ENCODE measurements around the gene ENGASE. TPM values are rescaled to one million over a fixed set of nuclear protein-coding genes. Genes with fewer than 3 reads are reported as not detected.

ENGASE gene
- total RNA-seq, 2 donors from 2014 or later = 85.4 to 89.5 TPM

GRCh38 chr17:79085921-79086551, 11.4 kb downstream of the ENGASE start:
- DNase-seq (no peak), ATAC-seq (no peak)
- intact Hi-C loops (cut with DNase I, micrococcal nuclease) = loop anchor here (5.0 to 10.0 kb wide), 2 partner anchors 299 to 306 kb away; no protein-coding TSS in a partner anchor

GRCh38 chr17:79086609-79087427, 12.2 kb downstream of the ENGASE start:
- intact Hi-C loops (cut with DNase I, micrococcal nuclease) = loop anchor here (5.0 to 10.0 kb wide), 2 partner anchors 298 to 305 kb away; no protein-coding TSS in a partner anchor
- no peak for ATAC-seq
- no peak for DNase-seq

GRCh38 chr17:79087428-79088143, 13.0 kb downstream of the ENGASE start:
- ATAC-seq (peak; percentile 58), DNase-seq (peak in 1 of 2 donors; percentile 82)
- intact Hi-C loops (cut with DNase I, micrococcal nuclease) = loop anchor here (5.0 to 10.0 kb wide), 2 partner anchors 297 to 305 kb away; no protein-coding TSS in a partner anchor

GRCh38 chr17:79088247-79088996, 13.8 kb downstream of the ENGASE start:
- intact Hi-C loops (cut with DNase I, micrococcal nuclease) = loop anchor here (5.0 to 10.0 kb wide), 2 partner anchors 296 to 304 kb away; no protein-coding TSS in a partner anchor
- no peak for ATAC-seq
- no peak for DNase-seq

GRCh38 chr17:79088997-79089328, 14.3 kb downstream of the ENGASE start:
- intact Hi-C loops (cut with DNase I, micrococcal nuclease) = loop anchor here (5.0 to 10.0 kb wide), 2 partner anchors 296 to 303 kb away; no protein-coding TSS in a partner anchor
- ATAC-seq (no peak), DNase-seq (no peak)

GRCh38 chr17:79089720-79090442, 15.3 kb downstream of the ENGASE start:
- ATAC-seq (peak; percentile 19), DNase-seq (no peak)
- intact Hi-C loops (cut with DNase I, micrococcal nuclease) = loop anchor here (5.0 to 10.0 kb wide), 2 partner anchors 295 to 302 kb away; no protein-coding TSS in a partner anchor

- intact Hi-C loops (cut with DNase I, micrococcal nuclease) = no loop called here
- DNase-seq = peak in 1 of 2 donors; percentile 46
- ATAC-seq = peak; percentile 50
Observed at GRCh38 chr17:79090443-79091225, 16.0 kb downstream of the ENGASE start.

- intact Hi-C loops (cut with DNase I, micrococcal nuclease) = no loop called here
- DNase-seq (no peak), ATAC-seq (no peak)
Observed at GRCh38 chr17:79091226-79091670, 16.6 kb downstream of the ENGASE start.

- no peak for ATAC-seq
- intact Hi-C loops (cut with DNase I, micrococcal nuclease) = no loop called here
Observed at GRCh38 chr17:79092567-79092966, 17.9 kb downstream of the ENGASE start.

GRCh38 chr17:79093270-79093669, 18.6 kb downstream of the ENGASE start:
- DNase-seq (no peak), ATAC-seq (no peak)
- intact Hi-C loops (cut with DNase I, micrococcal nuclease) = no loop called here

More at GRCh38 chr17:79092567-79092966, 17.9 kb downstream of the ENGASE start:
- DNase-seq = no peak

- ATAC-seq (no peak), DNase-seq (no peak)
- intact Hi-C loops (cut with DNase I, micrococcal nuclease) = no loop called here
Observed at GRCh38 chr17:79094261-79094660, 19.6 kb downstream of the ENGASE start.

GRCh38 chr17:79095345-79096055, 20.9 kb downstream of the ENGASE start:
- DNase-seq (no peak), ATAC-seq (no peak)
- intact Hi-C loops (cut with DNase I, micrococcal nuclease) = no loop called here

- no peak for ATAC-seq
- intact Hi-C loops (cut with DNase I, micrococcal nuclease) = no loop called here
- no peak for DNase-seq
Observed at GRCh38 chr17:79096477-79096876, 21.9 kb downstream of the ENGASE start.

GRCh38 chr17:79097226-79098055, 22.8 kb downstream of the ENGASE start:
- intact Hi-C loops (cut with DNase I, micrococcal nuclease) = no loop called here
- no peak for ATAC-seq
- DNase-seq = no peak

- ATAC-seq (no peak), DNase-seq (no peak)
- intact Hi-C loops (cut with DNase I, micrococcal nuclease) = no loop called here
Observed at GRCh38 chr17:79098282-79098867, 23.8 kb downstream of the ENGASE start.
